HepG2 (cell line): Measurements from ENCODE around the gene PPM1E. TPM values are rescaled to one million over a fixed set of nuclear protein-coding genes. Genes with fewer than 3 reads are reported as not detected.

Source experiments
- ATAC-seq: fragments of 200-7000 bp; cut with Tn5 transposase; 3 replicates; pipeline ENCODE4 v1.9.1; 2020; ENCODE audit warnings: mild to moderate bottlenecking, moderate library complexity
- BruUV-seq: library from RNA; stranded (reverse); fragments of 400-500 nt; replicated peaks from 2 replicates; lab custom pipeline; 2021; lab: Mats Ljungman, UMichigan
- CTCF ChIA-PET: fragments of 300-600 bp; formaldehyde crosslinking; extraction: SDS; loops from one replicate; lab custom pipeline; 2021; ENCODE audit warnings: low total read pairs, inconsistent platforms, low intra/inter-chr PET ratio; lab: Yijun Ruan, JAX
- POLR2A ChIA-PET: fragments of 350-600 bp; sonication (Branson Sonifier 250); formaldehyde crosslinking; loops from one replicate; lab custom pipeline; 2020; ENCODE audit warnings: antibody characterized with exemption, inconsistent platforms; lab: Yijun Ruan, JAX
- DNase-seq: peaks from one replicate; pipeline ENCODE4 v3.0.0-alpha.2; 2015; ENCODE audit warnings: low spot score
- FAIRE-seq: peaks from 3 replicates; lab custom pipeline; 2011; peaks lifted over from hg19 to GRCh38; lab: Jason Lieb, UNC
- H2AFZ ChIP-seq: one replicate; pipeline ENCODE4 v1.6.1; 2011; ENCODE audit warnings: low read length, inconsistent platforms
- H3K27ac ChIP-seq: fragments of 300-600 bp; 3 replicates; pipeline ENCODE4 v1.8.0; 2011; ENCODE audit warnings: mixed run types, mild to moderate bottlenecking, mixed read lengths, low read length, inconsistent platforms; ENCODE audit not compliant: insufficient read depth; ENCODE audit errors: extremely low read length
- H3K27me3 ChIP-seq, 2 experiments: fragments of 200-600 bp in 1 of 2; 2 replicates in 1 of 2; 3 replicates in 1 of 2; pipeline versions ENCODE4 v1.6.0 to v1.8.0; 2011; ENCODE audit warnings: low read length in 2 of 2, mild to moderate bottlenecking in 2 of 2, moderate library complexity in 2 of 2, inconsistent platforms in 1 of 2; ENCODE audit not compliant: insufficient read depth in 2 of 2, control insufficient read depth in 1 of 2
- H3K36me3 ChIP-seq, 2 experiments: fragments of 200-600 bp in 1 of 2; replicated peaks in 1 of 2; 2 replicates in 1 of 2; 3 replicates in 1 of 2; pipeline versions ENCODE4 v1.5.1 to v1.8.0; 2011; ENCODE audit warnings: low read length in 2 of 2, inconsistent platforms in 1 of 2; ENCODE audit not compliant: insufficient read depth in 2 of 2, control insufficient read depth in 1 of 2
- H3K4me1 ChIP-seq: 2 replicates; pipeline ENCODE4 v1.5.1; 2012; ENCODE audit warnings: low read length, inconsistent platforms; ENCODE audit not compliant: insufficient read depth
- H3K4me2 ChIP-seq: 2 replicates; pipeline ENCODE4 v1.6.0; 2011; ENCODE audit warnings: low read depth, low read length, inconsistent platforms
- H3K4me3 ChIP-seq, 3 experiments: fragments of 200-600 bp in 1 of 3; sonication (generic), shearing (Covaris generic) in 1 of 3; replicated peaks in 1 of 3; 2 replicates each; pipeline ENCODE4 v1.5.1; 2011 to 2016; ENCODE audit warnings: low read length in 3 of 3, inconsistent platforms in 2 of 3, low read depth in 2 of 3, mild to moderate bottlenecking in 2 of 3, control low read depth in 1 of 3, mixed read lengths in 1 of 3; ENCODE audit not compliant: insufficient read depth in 1 of 3
- H3K79me2 ChIP-seq: one replicate; pipeline ENCODE4 v1.6.1; 2011; ENCODE audit warnings: low read length, inconsistent platforms; ENCODE audit not compliant: insufficient read depth
- H3K9ac ChIP-seq: 2 replicates; pipeline ENCODE4 v1.6.0; 2011; ENCODE audit warnings: mild to moderate bottlenecking, low read depth, low read length, inconsistent platforms; ENCODE audit not compliant: insufficient read depth
- H3K9me3 ChIP-seq: 2 replicates; pipeline ENCODE4 v1.5.1; 2012; ENCODE audit warnings: mild to moderate bottlenecking, low read length
- H4K20me1 ChIP-seq: 2 replicates; pipeline ENCODE4 v1.6.0; 2011; ENCODE audit warnings: inconsistent platforms, mild to moderate bottlenecking, low read length, moderate library complexity; ENCODE audit not compliant: insufficient read depth
- CHCHD3 ChIP-seq: sonication (generic); formaldehyde crosslinking; IDR thresholded peaks from 2 replicates; pipeline ENCODE4 v1.8.0; 2022; ENCODE audit warnings: mild to moderate bottlenecking, missing genetic modification reagents, moderate library complexity
- DNMT3B ChIP-seq: conservative IDR thresholded peaks from 2 replicates; pipeline ENCODE4 v1.6.1; 2016; ENCODE audit warnings: missing biosample characterization, control low read depth
- HDAC6 ChIP-seq: fragments of 200-600 bp; sonication (generic); IDR thresholded peaks from 2 replicates; pipeline ENCODE4 v1.7.0; 2017; ENCODE audit warnings: mild to moderate bottlenecking, antibody characterized with exemption, low read length, low read depth
- KLF16 ChIP-seq, 2 experiments: sonication (generic) in 1 of 2; formaldehyde crosslinking in 1 of 2; IDR thresholded peaks; 2 replicates each; pipeline versions ENCODE4 v1.6.1 to v1.8.0; 2016 to 2023; ENCODE audit warnings: missing genetic modification reagents in 2 of 2, missing compliant biosample characterization in 1 of 2
- MTA3 ChIP-seq: sonication (generic); formaldehyde crosslinking; IDR thresholded peaks from 2 replicates; pipeline ENCODE4 v1.4.0; 2020; ENCODE audit warnings: missing genetic modification reagents
- RAD21 ChIP-seq: fragments of 450-650 bp; formaldehyde crosslinking; IDR thresholded peaks from 2 replicates; pipeline ENCODE4 v1.5.0; 2020; ENCODE audit warnings: mild to moderate bottlenecking
- SMC3 ChIP-seq: IDR thresholded peaks from 2 replicates; pipeline ENCODE4 v1.6.1; 2011; ENCODE audit warnings: low read length, improper control_type of control experiment
- STAG1 ChIP-seq: sonication (generic); formaldehyde crosslinking; IDR thresholded peaks from 2 replicates; pipeline ENCODE4 v1.4.0; 2020; ENCODE audit warnings: missing genetic modification reagents
- WGBS: methylation state at CpG from one replicate; pipeline ENCODE4 v1.1.6; 2017; ENCODE audit warnings: low lambda C conversion rate; 5-methylcytosine and 5-hydroxymethylcytosine counted together
- in situ Hi-C: cut with HindIII; loops from 2 replicates; pipeline ENCODE4 v1.10.0; 2017; ENCODE audit warnings: low pct_unique_long_range_greater_than_20kb; ENCODE audit not compliant: extremely low pct_ligation_motif_present
- intact Hi-C: fragments of 100-400 bp; cut with micrococcal nuclease; formaldehyde crosslinking; loops from one replicate; pipeline ENCODE4 v1.10.0; 2022; ENCODE audit not compliant: unreplicated experiment
- polyA plus RNA-seq, 8 experiments: library from polyadenylated mRNA; depleted of rRNA in 3 of 8; stranded (reverse) in 7 of 8; unstranded in 1 of 8; fragments of >200 nt; fragmentation: Illumina TruSeq in 4 of 8; extraction: Trizol in 4 of 8; gene quantifications; 2 replicates each; pipeline versions ENCODE4 v1.2.1 to v1.2.3, GENCODE V29; 2011 to 2016; ENCODE audit warnings: low read depth in 4 of 8, missing spikeins in 1 of 8, mixed read lengths in 1 of 8; ENCODE audit not compliant: insufficient read depth in 1 of 8
- total RNA-seq, 5 experiments: library from RNA; depleted of rRNA; stranded (reverse); fragments of >200 nt; fragmentation: Illumina TruSeq; extraction: Trizol; gene quantifications; 2 replicates each; pipeline ENCODE4 v1.2.3, GENCODE V29; 2016; ENCODE audit warnings: low read depth in 1 of 5
- TF ChIP-seq, protein P1 (sequence below): IDR thresholded peaks from 2 replicates; pipeline ENCODE4 v1.6.1; 2012; ENCODE audit warnings: low read depth, low read length, improper control_type of control experiment
- TF ChIP-seq, protein P2 (sequence below): sonication (generic); formaldehyde crosslinking; IDR thresholded peaks from 2 replicates; pipeline ENCODE4 v1.5.0; 2020; ENCODE audit warnings: mild to moderate bottlenecking, missing genetic modification reagents, moderate library complexity
- TF ChIP-seq, protein P3 (sequence below): sonication (generic); formaldehyde crosslinking; conservative IDR thresholded peaks from 2 replicates; pipeline ENCODE4 v1.5.0; 2020; ENCODE audit warnings: missing genetic modification reagents

Gene PPM1E
- total and polyA plus RNA-seq, 2 of the 13 experiments (the other 11 are each of a cell fraction or from before 2014, with no cell fraction given): 0.15 TPM; not detected in 1

DNA sequence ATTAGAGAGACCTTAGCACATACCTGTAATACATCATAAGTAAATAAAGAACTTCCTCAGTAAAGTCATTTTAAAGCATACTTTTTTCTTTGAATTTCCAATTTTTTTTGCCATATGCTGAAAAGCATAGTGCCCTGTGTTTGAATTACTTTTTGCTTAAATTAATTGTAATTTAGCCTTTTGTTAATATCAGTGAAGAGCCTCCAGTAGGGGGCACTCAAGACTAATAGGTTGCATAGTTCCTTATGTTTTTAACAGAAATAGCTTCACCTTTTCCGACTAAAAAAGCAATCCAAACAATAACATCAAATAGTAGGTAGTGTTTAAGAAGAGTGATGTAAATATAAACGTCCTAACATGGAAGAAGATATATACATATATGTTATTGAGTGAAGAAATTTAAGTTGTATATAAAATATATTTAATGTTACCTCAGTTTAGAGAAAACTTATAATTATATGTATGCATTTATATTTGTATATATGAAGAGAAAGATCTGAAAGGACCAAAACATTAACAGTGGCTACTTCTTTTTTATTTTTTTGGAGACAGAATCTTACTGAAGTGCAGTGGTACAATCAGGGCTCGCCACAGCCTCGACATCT is 44.6 kb upstream of the PPM1E start:
- Histone ChIP-seq H3K4me2 (no peak overlapping the region), H3K27me3 (no peaks in the 10 kb centered on the region), H4K20me1 (no peaks in the 10 kb centered on the region), H2AFZ (no peak overlapping the region), H3K4me3 (no peak overlapping the region), H3K4me1 (no peaks in the 10 kb centered on the region), H3K79me2 (no peaks in the 10 kb centered on the region), H3K36me3 (peaks cover 3% of the 10 kb centered on the region in 2 experiments; a peak in 2 of 5 replicates), H3K9ac (no peak overlapping the region), H3K27ac (no peak overlapping the region), H3K9me3 (no peaks in the 10 kb centered on the region)
- in situ Hi-C loops (loop anchor here (5.0 kb wide), 1 partner anchor 291 kb away; no protein-coding TSS in a partner anchor), intact Hi-C loops (loop anchor here (1.0 to 5.0 kb wide), 2 partner anchors 189 to 294 kb away; no protein-coding TSS in a partner anchor)
- ATAC-seq: no peak
- CTCF ChIA-PET: interaction anchor here (1.3 to 4.8 kb wide), 2 partner anchors 291 to 293 kb away, joined by 3 to 62 read pairs; no protein-coding TSS in a partner anchor
- POLR2A ChIA-PET: no interaction called here
- TF ChIP-seq RAD21 (CRISPR knock-in tag) (peak; percentile 66; the same call in 1 of the 2 replicates), DNMT3B (CRISPR knock-in tag) (no peak), HDAC6 (no peak), MTA3 (CRISPR knock-in tag) (no peak), SMC3 (peak; percentile 82), KLF16 (CRISPR knock-in tag; IDR thresholded peaks at IDR 0.05) (peak in 1 of 2 experiments; percentile 22; a peak in 1 of 4 replicates), STAG1 (peak; percentile 86), CHCHD3 (CRISPR knock-in tag) (no peak)
- TF ChIP-seq, protein P1, sequence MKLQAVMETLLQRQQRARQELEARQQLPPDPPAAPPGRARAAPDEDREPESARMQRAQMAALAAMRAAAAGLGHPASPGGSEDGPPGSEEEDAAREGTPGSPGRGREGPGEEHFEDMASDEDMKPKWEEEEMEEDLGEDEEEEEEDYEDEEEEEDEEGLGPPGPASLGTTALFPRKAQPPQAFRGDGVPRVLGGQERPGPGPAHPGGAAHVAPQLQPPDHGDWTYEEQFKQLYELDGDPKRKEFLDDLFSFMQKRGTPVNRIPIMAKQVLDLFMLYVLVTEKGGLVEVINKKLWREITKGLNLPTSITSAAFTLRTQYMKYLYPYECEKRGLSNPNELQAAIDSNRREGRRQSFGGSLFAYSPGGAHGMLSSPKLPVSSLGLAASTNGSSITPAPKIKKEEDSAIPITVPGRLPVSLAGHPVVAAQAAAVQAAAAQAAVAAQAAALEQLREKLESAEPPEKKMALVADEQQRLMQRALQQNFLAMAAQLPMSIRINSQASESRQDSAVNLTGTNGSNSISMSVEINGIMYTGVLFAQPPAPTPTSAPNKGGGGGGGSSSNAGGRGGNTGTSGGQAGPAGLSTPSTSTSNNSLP: 0 out of 2 replicates have a peak, but pooled peaks have one; percentile 52
- TF ChIP-seq, protein P2, sequence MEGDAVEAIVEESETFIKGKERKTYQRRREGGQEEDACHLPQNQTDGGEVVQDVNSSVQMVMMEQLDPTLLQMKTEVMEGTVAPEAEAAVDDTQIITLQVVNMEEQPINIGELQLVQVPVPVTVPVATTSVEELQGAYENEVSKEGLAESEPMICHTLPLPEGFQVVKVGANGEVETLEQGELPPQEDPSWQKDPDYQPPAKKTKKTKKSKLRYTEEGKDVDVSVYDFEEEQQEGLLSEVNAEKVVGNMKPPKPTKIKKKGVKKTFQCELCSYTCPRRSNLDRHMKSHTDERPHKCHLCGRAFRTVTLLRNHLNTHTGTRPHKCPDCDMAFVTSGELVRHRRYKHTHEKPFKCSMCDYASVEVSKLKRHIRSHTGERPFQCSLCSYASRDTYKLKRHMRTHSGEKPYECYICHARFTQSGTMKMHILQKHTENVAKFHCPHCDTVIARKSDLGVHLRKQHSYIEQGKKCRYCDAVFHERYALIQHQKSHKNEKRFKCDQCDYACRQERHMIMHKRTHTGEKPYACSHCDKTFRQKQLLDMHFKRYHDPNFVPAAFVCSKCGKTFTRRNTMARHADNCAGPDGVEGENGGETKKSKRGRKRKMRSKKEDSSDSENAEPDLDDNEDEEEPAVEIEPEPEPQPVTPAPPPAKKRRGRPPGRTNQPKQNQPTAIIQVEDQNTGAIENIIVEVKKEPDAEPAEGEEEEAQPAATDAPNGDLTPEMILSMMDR (CRISPR knock-in tag): peak; percentile 68
- TF ChIP-seq, protein P3, sequence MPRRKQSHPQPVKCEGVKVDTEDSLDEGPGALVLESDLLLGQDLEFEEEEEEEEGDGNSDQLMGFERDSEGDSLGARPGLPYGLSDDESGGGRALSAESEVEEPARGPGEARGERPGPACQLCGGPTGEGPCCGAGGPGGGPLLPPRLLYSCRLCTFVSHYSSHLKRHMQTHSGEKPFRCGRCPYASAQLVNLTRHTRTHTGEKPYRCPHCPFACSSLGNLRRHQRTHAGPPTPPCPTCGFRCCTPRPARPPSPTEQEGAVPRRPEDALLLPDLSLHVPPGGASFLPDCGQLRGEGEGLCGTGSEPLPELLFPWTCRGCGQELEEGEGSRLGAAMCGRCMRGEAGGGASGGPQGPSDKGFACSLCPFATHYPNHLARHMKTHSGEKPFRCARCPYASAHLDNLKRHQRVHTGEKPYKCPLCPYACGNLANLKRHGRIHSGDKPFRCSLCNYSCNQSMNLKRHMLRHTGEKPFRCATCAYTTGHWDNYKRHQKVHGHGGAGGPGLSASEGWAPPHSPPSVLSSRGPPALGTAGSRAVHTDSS (CRISPR knock-in tag): no peak
- WGBS: 57% methylated on average over 4 of the region's 4 CpGs
- DNase-seq: peak; percentile 56
- peak; percentile 40 for FAIRE-seq
- BruUV-seq: TSS peak; percentile 39
